ENCODE results near the gene FAM234A.

GRCh38 chr16:245105-245504 lies 10.5 kb downstream of the FAM234A start:
- TF ChIP-seq POLR2AphosphoS5 (IDR thresholded peaks at IDR 0.05; ENCODE audit: low read depth, low read length) (no peak), POLR2A (IDR thresholded peaks at IDR 0.05; ENCODE audit: low read depth, low read length) (no peak), POU2F2 (IDR thresholded peaks at IDR 0.05; ENCODE audit: low read depth, low read length) (no peak), SPI1 (IDR thresholded peaks at IDR 0.05; ENCODE audit: low read depth, low read length) (no peak)

Measured in GM12891 (cell line).